ENCODE results near the gene POU2F3.

The POU2F3 gene

GRCh38 chr11:120308081-120308480 lies 68.1 kb downstream of the POU2F3 start:
- Histone ChIP-seq H3K36me3 (ENCODE audit: control insufficient read depth in 1 of 2, insufficient read depth in 2 of 2, low read length in 2 of 2) (no peaks in the 10 kb centered on the region), H3K9me3 (ENCODE audit: control insufficient read depth in 1 of 2, low read length in 2 of 2) (no peaks in the 10 kb centered on the region), H3K27ac (ENCODE audit: low read length) (no peak overlapping the region), H3K4me1 (ENCODE audit: control insufficient read depth in 1 of 2, insufficient read depth in 2 of 2, low read length in 2 of 2) (no peaks in the 10 kb centered on the region), H3K27me3 (ENCODE audit: low read depth, low read length) (no peaks in the 10 kb centered on the region), H3K4me3 (ENCODE audit: low read depth in 1 of 2, low read length in 2 of 2) (no peak overlapping the region)

DNA sequence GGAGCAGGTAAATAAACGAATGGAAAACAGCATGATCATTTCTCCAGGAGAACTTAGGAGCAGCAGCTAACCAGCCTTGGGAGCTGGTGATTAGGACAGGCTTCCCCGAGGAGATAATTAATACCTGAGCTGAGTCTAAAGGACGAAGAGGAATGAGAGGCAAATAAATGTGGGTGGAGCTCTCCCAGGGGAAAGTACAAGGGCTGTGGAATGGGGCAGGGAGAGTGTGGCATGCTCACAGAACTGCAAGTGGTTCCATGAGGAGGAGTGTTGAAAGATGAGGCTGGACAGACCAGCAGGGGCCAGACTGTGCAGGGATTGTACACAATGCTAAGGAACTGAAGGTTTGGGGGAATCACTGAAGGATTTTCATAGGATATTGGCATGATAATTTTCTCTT lies 70.9 kb downstream of the POU2F3 start:
- H3K27ac ChIP-seq (ENCODE audit: low read length) = no peak overlapping the region
- no peaks in the 10 kb centered on the region for H3K9me3 ChIP-seq (ENCODE audit: control insufficient read depth in 1 of 2, low read length in 2 of 2)
- H3K4me3 ChIP-seq (ENCODE audit: low read depth in 1 of 2, low read length in 2 of 2) = no peak overlapping the region
- no peaks in the 10 kb centered on the region for H3K4me1 ChIP-seq (ENCODE audit: control insufficient read depth in 1 of 2, insufficient read depth in 2 of 2, low read length in 2 of 2)
- no peaks in the 10 kb centered on the region for H3K36me3 ChIP-seq (ENCODE audit: control insufficient read depth in 1 of 2, insufficient read depth in 2 of 2, low read length in 2 of 2)
- no peaks in the 10 kb centered on the region for H3K27me3 ChIP-seq (ENCODE audit: low read depth, low read length)

GRCh38 chr11:120314861-120315260 lies 74.9 kb downstream of the POU2F3 start:
- H3K4me3 ChIP-seq (ENCODE audit: low read depth in 1 of 2, low read length in 2 of 2) = no peak overlapping the region
- H3K27me3 ChIP-seq (ENCODE audit: low read depth, low read length) = no peaks in the 10 kb centered on the region
- H3K36me3 ChIP-seq (ENCODE audit: control insufficient read depth in 1 of 2, insufficient read depth in 2 of 2, low read length in 2 of 2) = no peaks in the 10 kb centered on the region
- H3K4me1 ChIP-seq (ENCODE audit: control insufficient read depth in 1 of 2, insufficient read depth in 2 of 2, low read length in 2 of 2) = peaks cover 0 to 16% of the 10 kb centered on the region in 2 donors
- no peak overlapping the region for H3K27ac ChIP-seq (ENCODE audit: low read length)
- H3K9me3 ChIP-seq (ENCODE audit: control insufficient read depth in 1 of 2, low read length in 2 of 2) = no peaks in the 10 kb centered on the region

DNA sequence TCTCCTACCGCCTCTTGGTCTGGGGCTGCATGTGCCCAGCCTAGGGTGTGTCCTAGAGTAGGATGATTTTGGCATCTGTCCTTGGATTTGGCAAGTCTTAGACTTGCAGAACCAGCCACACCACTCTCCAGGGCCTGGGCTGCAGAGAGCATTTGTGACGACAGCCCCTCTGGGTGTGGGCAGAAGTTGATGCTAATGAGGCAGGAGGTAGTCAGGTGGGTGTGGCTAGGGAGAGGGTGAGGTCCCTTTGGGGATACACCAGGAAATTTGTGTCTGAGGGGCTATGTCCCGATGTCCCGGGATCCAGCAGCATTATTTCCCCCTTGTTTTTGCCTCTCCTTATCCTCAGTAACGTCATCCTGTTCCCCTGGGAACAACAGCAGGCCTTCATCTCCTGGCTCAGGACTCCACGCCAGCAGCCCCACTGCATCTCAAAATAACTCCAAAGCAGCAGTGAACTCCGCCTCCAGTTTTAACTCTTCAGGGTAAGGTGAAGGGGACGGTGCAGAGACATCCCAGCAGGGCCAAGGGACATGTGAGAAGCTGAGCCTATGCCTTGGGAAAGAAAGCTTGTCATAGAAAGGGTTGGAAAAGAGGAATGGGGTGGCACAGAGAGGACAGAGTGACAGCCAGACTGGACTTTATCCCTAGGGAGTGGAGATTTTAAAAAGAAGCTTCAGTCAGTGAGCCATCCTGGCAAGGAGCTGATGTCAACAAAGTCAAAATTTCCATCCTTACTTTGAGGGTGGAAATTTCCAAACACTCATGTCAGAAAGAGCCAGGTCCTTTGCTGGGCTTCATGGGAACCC lies 77.1 kb downstream of the POU2F3 start:
- peak overlapping the region in 1 of 2 donors; percentile 27 for H3K4me3 ChIP-seq (ENCODE audit: low read depth in 1 of 2, low read length in 2 of 2)

GRCh38 chr11:120317689-120318480 lies 77.9 kb downstream of the POU2F3 start:
- no peaks in the 10 kb centered on the region for H3K36me3 ChIP-seq (ENCODE audit: control insufficient read depth in 1 of 2, insufficient read depth in 2 of 2, low read length in 2 of 2)
- no peaks in the 10 kb centered on the region for H3K27me3 ChIP-seq (ENCODE audit: low read depth, low read length)
- no peak overlapping the region for H3K4me3 ChIP-seq (ENCODE audit: low read depth in 1 of 2, low read length in 2 of 2)
- peaks cover 0 to 16% of the 10 kb centered on the region in 2 donors for H3K4me1 ChIP-seq (ENCODE audit: control insufficient read depth in 1 of 2, insufficient read depth in 2 of 2, low read length in 2 of 2)
- H3K27ac ChIP-seq (ENCODE audit: low read length) = peak overlapping the region; percentile 28
- H3K9me3 ChIP-seq (ENCODE audit: control insufficient read depth in 1 of 2, low read length in 2 of 2) = no peaks in the 10 kb centered on the region

More for the DNA sequence above, 77.1 kb downstream of the POU2F3 start:
- Histone ChIP-seq H3K36me3 (ENCODE audit: control insufficient read depth in 1 of 2, insufficient read depth in 2 of 2, low read length in 2 of 2) (no peaks in the 10 kb centered on the region), H3K27ac (ENCODE audit: low read length) (peak overlapping the region; percentile 28), H3K4me1 (ENCODE audit: control insufficient read depth in 1 of 2, insufficient read depth in 2 of 2, low read length in 2 of 2) (peaks cover 0 to 16% of the 10 kb centered on the region in 2 donors), H3K27me3 (ENCODE audit: low read depth, low read length) (no peaks in the 10 kb centered on the region), H3K9me3 (ENCODE audit: control insufficient read depth in 1 of 2, low read length in 2 of 2) (no peaks in the 10 kb centered on the region)

- Histone ChIP-seq H3K4me1 (ENCODE audit: control insufficient read depth in 1 of 2, insufficient read depth in 2 of 2, low read length in 2 of 2) (peaks cover 0 to 16% of the 10 kb centered on the region in 2 donors), H3K27ac (ENCODE audit: low read length) (no peak overlapping the region), H3K4me3 (ENCODE audit: low read depth in 1 of 2, low read length in 2 of 2) (no peak overlapping the region), H3K9me3 (ENCODE audit: control insufficient read depth in 1 of 2, low read length in 2 of 2) (no peaks in the 10 kb centered on the region), H3K36me3 (ENCODE audit: control insufficient read depth in 1 of 2, insufficient read depth in 2 of 2, low read length in 2 of 2) (no peaks in the 10 kb centered on the region), H3K27me3 (ENCODE audit: low read depth, low read length) (no peaks in the 10 kb centered on the region)
These were observed 79.0 kb downstream of the POU2F3 start for GRCh38 chr11:120318906-120319305.

- H3K4me3 ChIP-seq (ENCODE audit: low read depth in 1 of 2, low read length in 2 of 2) = peak within 1 kb of the TSS; percentile 45 to 71
- peaks cover 3% of the 10 kb centered on the region for H3K27me3 ChIP-seq (ENCODE audit: low read depth, low read length)
These were observed 85.2 kb downstream of the POU2F3 start, which contains the start of gene TLCD5 for GRCh38 chr11:120324932-120325810. Gene TLCD5 (plus strand): TSS chr11:120325299. CDS start chr11:120327442, 2,143 bp downstream.

GRCh38 chr11:120326228-120326627 lies 86.3 kb downstream of the POU2F3 start:
- Histone ChIP-seq H3K9me3 (ENCODE audit: control insufficient read depth in 1 of 2, low read length in 2 of 2) (no peaks in the 10 kb centered on the region), H3K27me3 (ENCODE audit: low read depth, low read length) (peaks cover 3% of the 10 kb centered on the region), H3K4me1 (ENCODE audit: control insufficient read depth in 1 of 2, insufficient read depth in 2 of 2, low read length in 2 of 2) (peaks cover 0 to 9% of the 10 kb centered on the region in 2 donors), H3K4me3 (ENCODE audit: low read depth in 1 of 2, low read length in 2 of 2) (peak overlapping the region; percentile 45 to 71), H3K27ac (ENCODE audit: low read length) (peak overlapping the region; percentile 64), H3K36me3 (ENCODE audit: control insufficient read depth in 1 of 2, insufficient read depth in 2 of 2, low read length in 2 of 2) (peaks cover 0 to 15% of the 10 kb centered on the region in 2 donors)

More at GRCh38 chr11:120324932-120325810, 85.2 kb downstream of the POU2F3 start, which contains the start of gene TLCD5:
- peaks cover 0 to 6% of the 10 kb centered on the region in 2 donors for H3K36me3 ChIP-seq (ENCODE audit: control insufficient read depth in 1 of 2, insufficient read depth in 2 of 2, low read length in 2 of 2)
- H3K9me3 ChIP-seq (ENCODE audit: control insufficient read depth in 1 of 2, low read length in 2 of 2) = no peaks in the 10 kb centered on the region
- H3K27ac ChIP-seq (ENCODE audit: low read length) = peak within 1 kb of the TSS; percentile 64
- peaks cover 0 to 9% of the 10 kb centered on the region in 2 donors for H3K4me1 ChIP-seq (ENCODE audit: control insufficient read depth in 1 of 2, insufficient read depth in 2 of 2, low read length in 2 of 2)

DNA sequence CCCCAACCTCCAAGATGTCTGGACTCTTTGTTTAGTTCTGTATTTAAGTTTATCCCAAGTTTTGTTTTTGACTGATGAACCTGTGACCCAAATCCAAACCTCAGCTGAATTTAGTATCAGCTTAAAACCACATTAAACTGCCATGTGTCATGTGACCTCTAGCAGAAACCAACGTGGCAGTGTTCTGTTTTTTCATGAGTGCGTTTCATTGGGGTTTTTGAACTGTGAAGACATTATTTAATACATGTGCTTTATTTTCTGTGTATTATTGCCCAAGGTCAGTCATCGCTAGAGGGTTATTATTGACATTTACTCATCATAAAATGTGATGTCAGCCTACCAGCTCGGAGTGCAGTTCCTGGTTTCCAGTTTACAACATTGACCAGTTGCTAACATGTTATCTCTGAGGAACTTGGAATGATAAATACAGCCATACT lies 86.9 kb downstream of the POU2F3 start:
- Histone ChIP-seq H3K36me3 (ENCODE audit: control insufficient read depth in 1 of 2, insufficient read depth in 2 of 2, low read length in 2 of 2) (peaks cover 0 to 16% of the 10 kb centered on the region in 2 donors), H3K27ac (ENCODE audit: low read length) (no peak overlapping the region), H3K4me1 (ENCODE audit: control insufficient read depth in 1 of 2, insufficient read depth in 2 of 2, low read length in 2 of 2) (peaks cover 0 to 9% of the 10 kb centered on the region in 2 donors), H3K9me3 (ENCODE audit: control insufficient read depth in 1 of 2, low read length in 2 of 2) (no peaks in the 10 kb centered on the region), H3K27me3 (ENCODE audit: low read depth, low read length) (peaks cover 3% of the 10 kb centered on the region), H3K4me3 (ENCODE audit: low read depth in 1 of 2, low read length in 2 of 2) (no peak overlapping the region)

- peaks cover 0 to 9% of the 10 kb centered on the region in 2 donors for H3K4me1 ChIP-seq (ENCODE audit: control insufficient read depth in 1 of 2, insufficient read depth in 2 of 2, low read length in 2 of 2)
- H3K27ac ChIP-seq (ENCODE audit: low read length) = no peak overlapping the region
- H3K9me3 ChIP-seq (ENCODE audit: control insufficient read depth in 1 of 2, low read length in 2 of 2) = no peaks in the 10 kb centered on the region
These were observed 87.4 kb downstream of the POU2F3 start for GRCh38 chr11:120327311-120327710.

More at GRCh38 chr11:120327311-120327710, 87.4 kb downstream of the POU2F3 start:
- no peak overlapping the region for H3K4me3 ChIP-seq (ENCODE audit: low read depth in 1 of 2, low read length in 2 of 2)
- H3K27me3 ChIP-seq (ENCODE audit: low read depth, low read length) = peaks cover 3% of the 10 kb centered on the region
- H3K36me3 ChIP-seq (ENCODE audit: control insufficient read depth in 1 of 2, insufficient read depth in 2 of 2, low read length in 2 of 2) = peaks cover 0 to 16% of the 10 kb centered on the region in 2 donors
